ENCODE measurements around the gene IGF2BP2. TPM values are rescaled to one million over a fixed set of nuclear protein-coding genes. Genes with fewer than 3 reads are reported as not detected.

Gene IGF2BP2
- total RNA-seq, 1 experiment from 2014 or later: 133 TPM

DNA sequence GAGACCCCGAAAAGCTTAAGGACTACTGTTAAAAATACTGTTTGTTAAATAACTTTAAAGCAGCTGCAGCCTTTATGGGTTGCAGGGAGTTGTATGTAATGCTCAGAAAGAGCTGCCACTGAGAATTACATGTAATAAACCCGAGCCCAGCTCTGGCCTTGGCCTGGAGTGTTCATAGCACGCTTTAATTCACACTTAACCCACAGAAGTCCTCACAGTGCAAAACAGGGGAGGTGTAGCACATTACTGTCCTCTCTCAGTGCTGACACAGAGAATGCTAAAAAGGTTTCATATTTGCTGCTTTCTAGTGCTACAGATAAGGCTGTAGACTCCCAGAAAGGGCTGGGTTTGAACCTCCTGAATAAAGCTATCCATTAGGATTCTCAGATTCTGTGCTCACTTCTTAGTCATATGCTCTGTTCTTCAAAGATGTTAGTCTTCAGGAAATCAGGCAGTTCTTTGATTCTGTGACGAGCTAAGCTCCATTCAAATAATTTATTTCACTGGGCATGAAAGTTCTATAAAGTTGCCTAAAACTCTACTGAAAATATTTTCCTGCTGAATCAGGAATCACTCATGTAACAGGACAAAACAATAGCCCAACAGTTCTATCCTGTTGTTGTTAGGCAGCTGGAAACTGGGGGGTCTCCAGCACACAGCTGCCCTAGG lies 130.7 kb downstream of the IGF2BP2 start:
- H3K27me3 Mint-ChIP-seq (ENCODE audit: low read depth): no peaks in the 10 kb centered on the region
- ATAC-seq (no peak), DNase-seq (ENCODE audit: low spot score) (no peak)
- no peak overlapping the region for H3K4me3 Mint-ChIP-seq
- CTCF ChIA-PET: interaction anchor here (1.1 to 1.6 kb wide), 3 partner anchors 17 to 249 kb away, joined by 4 to 7 read pairs (median 6); no protein-coding TSS in a partner anchor
- H3K36me3 Mint-ChIP-seq: peaks cover 17% of the 10 kb centered on the region
- POLR2A ChIA-PET: no interaction called here
- peaks cover 5% of the 10 kb centered on the region; the same call in 1 of the 2 replicates for H3K4me1 Mint-ChIP-seq
- H3K27ac Mint-ChIP-seq: no peak overlapping the region; the same call in 1 of the 2 replicates
- H3K9me3 Mint-ChIP-seq: no peaks in the 10 kb centered on the region
- no peak for TF ChIP-seq SMAD3 (CRISPR knock-in tag; IDR thresholded peaks at IDR 0.05; ENCODE audit: borderline replicate concordance)
- no peak for TF ChIP-seq TEAD1 (CRISPR knock-in tag; IDR thresholded peaks at IDR 0.05)
- no peak for TF ChIP-seq ZBTB21 (CRISPR knock-in tag; IDR thresholded peaks at IDR 0.05; ENCODE audit: borderline replicate concordance)
- TF ChIP-seq, protein P1, sequence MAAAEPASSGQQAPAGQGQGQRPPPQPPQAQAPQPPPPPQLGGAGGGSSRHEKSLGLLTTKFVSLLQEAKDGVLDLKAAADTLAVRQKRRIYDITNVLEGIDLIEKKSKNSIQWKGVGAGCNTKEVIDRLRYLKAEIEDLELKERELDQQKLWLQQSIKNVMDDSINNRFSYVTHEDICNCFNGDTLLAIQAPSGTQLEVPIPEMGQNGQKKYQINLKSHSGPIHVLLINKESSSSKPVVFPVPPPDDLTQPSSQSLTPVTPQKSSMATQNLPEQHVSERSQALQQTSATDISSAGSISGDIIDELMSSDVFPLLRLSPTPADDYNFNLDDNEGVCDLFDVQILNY (CRISPR knock-in tag; IDR thresholded peaks at IDR 0.05): no peak
- TF ChIP-seq IRF1 (CRISPR knock-in tag; IDR thresholded peaks at IDR 0.05): no peak
- TF ChIP-seq AFF4 (CRISPR knock-in tag; IDR thresholded peaks at IDR 0.05; ENCODE audit: borderline replicate concordance): no peak
- no peak for TF ChIP-seq SP1 (CRISPR knock-in tag; conservative IDR thresholded peaks at IDR 0.05)
- TF ChIP-seq NR1H2 (CRISPR knock-in tag; IDR thresholded peaks at IDR 0.05): no peak
- no peak for TF ChIP-seq NFYB (CRISPR knock-in tag; conservative IDR thresholded peaks at IDR 0.05; ENCODE audit: low read depth)
- TF ChIP-seq NFE2L1 (CRISPR knock-in tag; IDR thresholded peaks at IDR 0.05): no peak
- TF ChIP-seq ZNF232 (CRISPR knock-in tag; IDR thresholded peaks at IDR 0.05): no peak
- TF ChIP-seq, protein P2, sequence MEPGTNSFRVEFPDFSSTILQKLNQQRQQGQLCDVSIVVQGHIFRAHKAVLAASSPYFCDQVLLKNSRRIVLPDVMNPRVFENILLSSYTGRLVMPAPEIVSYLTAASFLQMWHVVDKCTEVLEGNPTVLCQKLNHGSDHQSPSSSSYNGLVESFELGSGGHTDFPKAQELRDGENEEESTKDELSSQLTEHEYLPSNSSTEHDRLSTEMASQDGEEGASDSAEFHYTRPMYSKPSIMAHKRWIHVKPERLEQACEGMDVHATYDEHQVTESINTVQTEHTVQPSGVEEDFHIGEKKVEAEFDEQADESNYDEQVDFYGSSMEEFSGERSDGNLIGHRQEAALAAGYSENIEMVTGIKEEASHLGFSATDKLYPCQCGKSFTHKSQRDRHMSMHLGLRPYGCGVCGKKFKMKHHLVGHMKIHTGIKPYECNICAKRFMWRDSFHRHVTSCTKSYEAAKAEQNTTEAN (CRISPR knock-in tag; IDR thresholded peaks at IDR 0.05): no peak
- no peak for TF ChIP-seq ZNF423 (CRISPR knock-in tag; IDR thresholded peaks at IDR 0.05)
- no peak for TF ChIP-seq ZNF671 (CRISPR knock-in tag; IDR thresholded peaks at IDR 0.05)
- TF ChIP-seq FOXJ3 (CRISPR knock-in tag; IDR thresholded peaks at IDR 0.05; ENCODE audit: borderline replicate concordance): no peak

DNA sequence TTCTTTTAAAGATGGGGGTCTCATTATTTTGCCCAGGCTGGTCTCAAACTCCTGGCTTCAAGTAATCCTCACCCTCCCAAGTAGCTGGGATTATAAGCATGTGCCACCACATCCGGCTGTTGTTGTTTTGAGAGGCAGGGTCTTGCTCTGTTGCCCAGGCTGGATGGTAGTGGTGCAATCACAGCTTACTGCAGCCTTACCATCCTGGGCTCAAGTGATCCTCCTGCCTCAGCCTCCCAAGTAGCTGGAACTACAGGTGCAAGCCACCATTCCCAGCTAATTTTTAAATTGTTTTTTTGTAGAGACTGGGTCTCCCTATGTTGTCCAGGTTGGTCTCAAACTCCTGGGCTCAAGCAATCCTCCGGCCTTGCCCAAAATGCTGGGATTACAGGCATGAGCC lies 133.2 kb downstream of the IGF2BP2 start:
- peaks cover 5% of the 10 kb centered on the region; the same call in 1 of the 2 replicates for H3K4me1 Mint-ChIP-seq
- H3K9me3 Mint-ChIP-seq: no peaks in the 10 kb centered on the region
- peaks cover 38% of the 10 kb centered on the region for H3K36me3 Mint-ChIP-seq
- no peak overlapping the region for H3K4me3 Mint-ChIP-seq
- no peaks in the 10 kb centered on the region for H3K27me3 Mint-ChIP-seq (ENCODE audit: low read depth)
- no peak for DNase-seq (ENCODE audit: low spot score)
- no peak for ATAC-seq
- CTCF ChIA-PET: interaction anchor here (1.1 to 1.2 kb wide), 2 partner anchors 14 to 31 kb away, joined by 3 to 7 read pairs (median 5); no protein-coding TSS in a partner anchor
- TF ChIP-seq ATF3 (CRISPR knock-in tag; conservative IDR thresholded peaks at IDR 0.05): no peak
- no peak for TF ChIP-seq NR3C1 (CRISPR knock-in tag; conservative IDR thresholded peaks at IDR 0.05; ENCODE audit: low read depth)
- peak; percentile 89 for TF ChIP-seq ZNF121 (CRISPR knock-in tag; IDR thresholded peaks at IDR 0.05)
- POLR2A ChIA-PET: no interaction called here
- H3K27ac Mint-ChIP-seq: no peak overlapping the region

All from WTC11 (cell line).